H9 (cell line): ENCODE measurements around the gene ITGB6. TPM values are rescaled to one million over a fixed set of nuclear protein-coding genes. Genes with fewer than 3 reads are reported as not detected.
"Not testable (repeated sequence)": the region's sequence is repeated elsewhere in the genome, so short reads cannot be mapped to it uniquely, and the experiment has no call there.

Source experiments
- DNase-seq: peaks from one replicate; pipeline ENCODE4 v3.0.0-alpha.2; 2017
- H2AFZ ChIP-seq: one replicate; pipeline ENCODE4 v1.6.1; 2013; ENCODE audit warnings: mild to moderate bottlenecking, low read length, control low read depth, moderate library complexity
- H2AK5ac ChIP-seq: 2 replicates; pipeline ENCODE4 v1.6.1; 2013; ENCODE audit warnings: low read length, control low read depth, mixed read lengths; ENCODE audit not compliant: insufficient read length
- H2BK120ac ChIP-seq: one replicate; pipeline ENCODE4 v1.6.1; 2013; ENCODE audit warnings: low read depth, mild to moderate bottlenecking, low read length, control low read depth, inconsistent platforms; ENCODE audit not compliant: poor library complexity, severe bottlenecking
- H2BK12ac ChIP-seq: 2 replicates; pipeline ENCODE4 v1.6.1; 2013; ENCODE audit warnings: low read length, control low read depth, mixed read lengths, low read depth; ENCODE audit not compliant: insufficient read length
- H2BK15ac ChIP-seq: 2 replicates; pipeline ENCODE4 v1.6.1; 2013; ENCODE audit warnings: low read depth, low read length, control low read depth
- H2BK20ac ChIP-seq: one replicate; pipeline ENCODE4 v1.6.1; 2013; ENCODE audit warnings: low read depth, mild to moderate bottlenecking, low read length, control low read depth, inconsistent platforms; ENCODE audit not compliant: poor library complexity, severe bottlenecking
- H2BK5ac ChIP-seq: 2 replicates; pipeline ENCODE4 v1.6.1; 2013; ENCODE audit warnings: low read length, control low read depth, mixed read lengths; ENCODE audit not compliant: insufficient read length
- H3K14ac ChIP-seq: 2 replicates; pipeline ENCODE4 v1.6.1; 2013; ENCODE audit warnings: low read length, control low read depth; ENCODE audit not compliant: insufficient read depth
- H3K18ac ChIP-seq: 2 replicates; pipeline ENCODE4 v1.6.1; 2013; ENCODE audit warnings: low read depth, mild to moderate bottlenecking, mixed read lengths, low read length, control low read depth; ENCODE audit not compliant: insufficient read length
- H3K23ac ChIP-seq: 2 replicates; pipeline ENCODE4 v1.6.1; 2013; ENCODE audit warnings: low read length, control low read depth, mixed read lengths, low read depth; ENCODE audit not compliant: insufficient read length
- H3K23me2 ChIP-seq: 2 replicates; pipeline ENCODE4 v1.6.1; 2013; ENCODE audit warnings: low read depth, mild to moderate bottlenecking, mixed read lengths, low read length, control low read depth; ENCODE audit not compliant: insufficient read length, poor library complexity, severe bottlenecking
- H3K27ac ChIP-seq: 2 replicates; pipeline ENCODE4 v1.5.1; 2013; ENCODE audit warnings: low read length, control low read depth, mixed read lengths, low read depth; ENCODE audit not compliant: insufficient read length
- H3K27me3 ChIP-seq: 2 replicates; pipeline ENCODE4 v1.6.1; 2013; ENCODE audit warnings: low read length, control low read depth, inconsistent platforms; ENCODE audit not compliant: insufficient read depth
- H3K4ac ChIP-seq: 2 replicates; pipeline ENCODE4 v1.6.1; 2013; ENCODE audit warnings: low read depth, mild to moderate bottlenecking, control low read depth, inconsistent platforms, low read length, moderate library complexity
- H3K4me1 ChIP-seq: 2 replicates; pipeline ENCODE4 v1.6.1; 2013; ENCODE audit warnings: low read length, control low read depth, inconsistent platforms; ENCODE audit not compliant: insufficient read depth
- H3K4me2 ChIP-seq: 2 replicates; pipeline ENCODE4 v1.6.1; 2013; ENCODE audit warnings: low read length, control low read depth, mixed read lengths; ENCODE audit not compliant: insufficient read length, insufficient read depth
- H3K56ac ChIP-seq: 2 replicates; pipeline ENCODE4 v1.6.1; 2013; ENCODE audit warnings: low read depth, mild to moderate bottlenecking, mixed read lengths, low read length, control low read depth; ENCODE audit not compliant: insufficient read length
- H3K79me1 ChIP-seq: 2 replicates; pipeline ENCODE4 v1.6.1; 2013; ENCODE audit warnings: low read depth, mild to moderate bottlenecking, moderate library complexity, low read length, control low read depth, inconsistent platforms; ENCODE audit not compliant: insufficient read depth, poor library complexity, severe bottlenecking
- H3K79me2 ChIP-seq: 2 replicates; pipeline ENCODE4 v1.6.1; 2013; ENCODE audit warnings: low read length, control low read depth, inconsistent platforms; ENCODE audit not compliant: insufficient read depth
- H3K9ac ChIP-seq: 2 replicates; pipeline ENCODE4 v1.6.1; 2013; ENCODE audit warnings: low read length, control low read depth, mixed read lengths; ENCODE audit not compliant: insufficient read length; ENCODE audit errors: extremely low read depth
- H3K9me3 ChIP-seq: one replicate; pipeline ENCODE4 v1.6.1; 2013; ENCODE audit warnings: low read depth, low read length, inconsistent platforms; ENCODE audit not compliant: control insufficient read depth
- H3T11ph ChIP-seq: one replicate; pipeline ENCODE4 v1.6.1; 2013; ENCODE audit warnings: mild to moderate bottlenecking, low read length, control low read depth, inconsistent platforms
- H4K20me1 ChIP-seq: one replicate; pipeline ENCODE4 v1.6.1; 2013; ENCODE audit not compliant: control insufficient read depth, insufficient read length, insufficient read depth
- H4K5ac ChIP-seq: 2 replicates; pipeline ENCODE4 v1.6.1; 2013; ENCODE audit warnings: low read depth, mild to moderate bottlenecking, mixed read lengths, low read length, control low read depth; ENCODE audit not compliant: insufficient read length
- H4K8ac ChIP-seq: replicated peaks from 2 replicates; pipeline ENCODE4 v1.6.1; 2013; ENCODE audit warnings: low read length, control low read depth, mixed read lengths, low read depth; ENCODE audit not compliant: insufficient read length
- H4K91ac ChIP-seq: 2 replicates; pipeline ENCODE4 v1.6.1; 2013; ENCODE audit warnings: low read depth, mild to moderate bottlenecking, moderate library complexity, mixed read lengths, low read length, control low read depth; ENCODE audit not compliant: insufficient read length
- H3K27ac Mint-ChIP-seq, 3 experiments: 2 replicates in 2 of 3; 3 replicates in 1 of 3; pipeline ENCODE4 v1.8.0; 2020 to 2021; ENCODE audit warnings: mixed read lengths in 3 of 3, mild to moderate bottlenecking in 1 of 3, moderate library complexity in 1 of 3
- H3K27me3 Mint-ChIP-seq: 2 replicates; pipeline ENCODE4 v1.8.0; 2021; ENCODE audit warnings: low read depth, mild to moderate bottlenecking, moderate library complexity, mixed read lengths
- H3K36me3 Mint-ChIP-seq, 3 experiments: 2 replicates in 2 of 3; 3 replicates in 1 of 3; pipeline ENCODE4 v1.8.0; 2020 to 2021; ENCODE audit warnings: low read depth in 3 of 3, mixed read lengths in 3 of 3; ENCODE audit not compliant: insufficient read depth in 1 of 3
- H3K4me1 Mint-ChIP-seq, 2 experiments: 2 replicates each; pipeline ENCODE4 v1.8.0; 2020; ENCODE audit warnings: mixed read lengths in 2 of 2
- H3K4me3 Mint-ChIP-seq, 2 experiments: 2 replicates in 1 of 2; 3 replicates in 1 of 2; pipeline ENCODE4 v1.8.0; 2020 to 2021; ENCODE audit warnings: mild to moderate bottlenecking in 2 of 2, mixed read lengths in 2 of 2, moderate library complexity in 1 of 2
- H3K9me3 Mint-ChIP-seq, 2 experiments: 2 replicates in 1 of 2; 3 replicates in 1 of 2; pipeline ENCODE4 v1.8.0; 2020; ENCODE audit warnings: mild to moderate bottlenecking in 2 of 2, mixed read lengths in 2 of 2, moderate library complexity in 1 of 2
- WGBS: extraction: QIAGEN DNeasy Blood & Tissue Kit; methylation state at CpG from one replicate; pipeline ENCODE4 v1.1.7; 2013; ENCODE audit warnings: missing lambda C conversion rate, low lambda C conversion rate, mixed read lengths; ENCODE audit not compliant: insufficient read length; ENCODE audit errors: extremely low coverage; 5-methylcytosine and 5-hydroxymethylcytosine counted together
- total RNA-seq: library from RNA; stranded (reverse); gene quantifications from 2 replicates; pipeline ENCODE4 v1.2.1, GENCODE V29; 2021
- TF ChIP-seq, protein P1 (sequence below): fragments of 200-600 bp; sonication (generic); conservative IDR thresholded peaks from 3 replicates; pipeline ENCODE4 v1.8.0; 2021; ENCODE audit warnings: antibody characterized with exemption, mild to moderate bottlenecking

Gene ITGB6
- total RNA-seq, 1 experiment from 2014 or later: not detected

- H3K4ac ChIP-seq: no peak overlapping the region
- H2BK5ac ChIP-seq: no peak overlapping the region
- H3K9me3 Mint-ChIP-seq: no peaks in the 10 kb centered on the region
- H4K91ac ChIP-seq: no peak overlapping the region
- no peaks in the 10 kb centered on the region for H3K79me2 ChIP-seq
- no peak overlapping the region for H3K4me3 Mint-ChIP-seq
- H3K27ac Mint-ChIP-seq: no peak overlapping the region
- TF ChIP-seq, protein P1, sequence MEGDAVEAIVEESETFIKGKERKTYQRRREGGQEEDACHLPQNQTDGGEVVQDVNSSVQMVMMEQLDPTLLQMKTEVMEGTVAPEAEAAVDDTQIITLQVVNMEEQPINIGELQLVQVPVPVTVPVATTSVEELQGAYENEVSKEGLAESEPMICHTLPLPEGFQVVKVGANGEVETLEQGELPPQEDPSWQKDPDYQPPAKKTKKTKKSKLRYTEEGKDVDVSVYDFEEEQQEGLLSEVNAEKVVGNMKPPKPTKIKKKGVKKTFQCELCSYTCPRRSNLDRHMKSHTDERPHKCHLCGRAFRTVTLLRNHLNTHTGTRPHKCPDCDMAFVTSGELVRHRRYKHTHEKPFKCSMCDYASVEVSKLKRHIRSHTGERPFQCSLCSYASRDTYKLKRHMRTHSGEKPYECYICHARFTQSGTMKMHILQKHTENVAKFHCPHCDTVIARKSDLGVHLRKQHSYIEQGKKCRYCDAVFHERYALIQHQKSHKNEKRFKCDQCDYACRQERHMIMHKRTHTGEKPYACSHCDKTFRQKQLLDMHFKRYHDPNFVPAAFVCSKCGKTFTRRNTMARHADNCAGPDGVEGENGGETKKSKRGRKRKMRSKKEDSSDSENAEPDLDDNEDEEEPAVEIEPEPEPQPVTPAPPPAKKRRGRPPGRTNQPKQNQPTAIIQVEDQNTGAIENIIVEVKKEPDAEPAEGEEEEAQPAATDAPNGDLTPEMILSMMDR: no peak
- H3K4me2 ChIP-seq: no peak overlapping the region
- no peak overlapping the region for H2AFZ ChIP-seq
- H3K14ac ChIP-seq: no peak overlapping the region
- no peak overlapping the region for H3K9ac ChIP-seq
- no peak overlapping the region for H3K56ac ChIP-seq
- H2BK12ac ChIP-seq: no peak overlapping the region
- H3K18ac ChIP-seq: no peak overlapping the region
- H4K8ac ChIP-seq: no peak overlapping the region
- no peak overlapping the region for H2BK120ac ChIP-seq
- no peaks in the 10 kb centered on the region for H3K79me1 ChIP-seq
- H2BK20ac ChIP-seq: no peak overlapping the region
- H3K23me2 ChIP-seq: no peaks in the 10 kb centered on the region
- H3K27me3 Mint-ChIP-seq: no peaks in the 10 kb centered on the region; the same call in 1 of the 2 replicates
- DNase-seq: no peak
- no peak overlapping the region for H3K27ac ChIP-seq
- H2AK5ac ChIP-seq: no peak overlapping the region
- no peak overlapping the region for H3T11ph ChIP-seq
- H3K4me1 ChIP-seq: no peaks in the 10 kb centered on the region
- H4K5ac ChIP-seq: no peak overlapping the region
- no peaks in the 10 kb centered on the region for H3K9me3 ChIP-seq
- no CpG with 5 or more reads among the region's 1 CpG for whole genome bisulfite sequencing
- no peak overlapping the region for H2BK15ac ChIP-seq
- no peaks in the 10 kb centered on the region for H3K27me3 ChIP-seq
- no peak overlapping the region for H3K23ac ChIP-seq
- H3K4me1 Mint-ChIP-seq: peaks cover 8 to 9% of the 10 kb centered on the region in 2 experiments
- no peaks in the 10 kb centered on the region for H4K20me1 ChIP-seq
- H3K36me3 Mint-ChIP-seq: no peaks in the 10 kb centered on the region
Measured at GRCh38 chr2:160124571-160124970, 75.5 kb downstream of the ITGB6 start.

DNA sequence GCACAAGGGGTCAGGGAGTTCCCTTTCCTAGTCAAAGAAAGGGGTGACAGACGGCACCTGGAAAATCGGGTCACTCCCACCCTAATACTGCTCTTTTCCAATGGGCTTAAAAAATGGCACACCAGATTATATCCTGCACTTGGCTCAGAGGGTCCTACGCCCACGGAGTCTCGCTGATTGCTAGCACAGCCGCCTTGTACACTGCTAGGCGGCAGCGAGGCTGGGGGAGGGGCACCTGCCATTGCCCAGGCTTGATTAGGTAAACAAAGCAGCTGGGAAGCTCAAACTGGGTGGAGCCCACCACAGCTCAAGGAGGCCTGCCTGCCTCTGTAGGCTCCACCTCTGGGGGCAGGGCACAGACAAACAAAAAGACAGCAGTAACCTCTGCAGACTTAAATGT, 85.4 kb downstream of the ITGB6 start:
- not testable (repeated sequence) for H2BK5ac ChIP-seq, H3K4me1 ChIP-seq, DNase-seq, H4K8ac ChIP-seq, H4K20me1 ChIP-seq, H3T11ph ChIP-seq, H3K27me3 ChIP-seq, H3K23ac ChIP-seq, H3K56ac ChIP-seq, H3K9ac ChIP-seq, H4K91ac ChIP-seq, H3K79me1 ChIP-seq, H3K9me3 ChIP-seq, H4K5ac ChIP-seq, H2BK120ac ChIP-seq, H3K79me2 ChIP-seq, H2BK12ac ChIP-seq, H3K4ac ChIP-seq, H3K18ac ChIP-seq, H3K4me1 Mint-ChIP-seq, H3K36me3 Mint-ChIP-seq, H3K23me2 ChIP-seq, H2AK5ac ChIP-seq, H3K4me3 Mint-ChIP-seq, H2BK15ac ChIP-seq, H3K4me2 ChIP-seq, H2AFZ ChIP-seq, H3K27ac ChIP-seq, H3K27me3 Mint-ChIP-seq, H2BK20ac ChIP-seq, H3K14ac ChIP-seq, H3K27ac Mint-ChIP-seq
- WGBS: no CpG with 5 or more reads among the region's 8 CpGs
- peaks cover 10 to 12% of the 10 kb centered on the region in 2 experiments for H3K9me3 Mint-ChIP-seq
